ENCODE measurements around the gene NXT1. TPM values are rescaled to one million over a fixed set of nuclear protein-coding genes. Genes with fewer than 3 reads are reported as not detected.

The NXT1 gene
- total RNA-seq, 2 donors from 2014 or later: 77.5 to 77.6 TPM

DNA sequence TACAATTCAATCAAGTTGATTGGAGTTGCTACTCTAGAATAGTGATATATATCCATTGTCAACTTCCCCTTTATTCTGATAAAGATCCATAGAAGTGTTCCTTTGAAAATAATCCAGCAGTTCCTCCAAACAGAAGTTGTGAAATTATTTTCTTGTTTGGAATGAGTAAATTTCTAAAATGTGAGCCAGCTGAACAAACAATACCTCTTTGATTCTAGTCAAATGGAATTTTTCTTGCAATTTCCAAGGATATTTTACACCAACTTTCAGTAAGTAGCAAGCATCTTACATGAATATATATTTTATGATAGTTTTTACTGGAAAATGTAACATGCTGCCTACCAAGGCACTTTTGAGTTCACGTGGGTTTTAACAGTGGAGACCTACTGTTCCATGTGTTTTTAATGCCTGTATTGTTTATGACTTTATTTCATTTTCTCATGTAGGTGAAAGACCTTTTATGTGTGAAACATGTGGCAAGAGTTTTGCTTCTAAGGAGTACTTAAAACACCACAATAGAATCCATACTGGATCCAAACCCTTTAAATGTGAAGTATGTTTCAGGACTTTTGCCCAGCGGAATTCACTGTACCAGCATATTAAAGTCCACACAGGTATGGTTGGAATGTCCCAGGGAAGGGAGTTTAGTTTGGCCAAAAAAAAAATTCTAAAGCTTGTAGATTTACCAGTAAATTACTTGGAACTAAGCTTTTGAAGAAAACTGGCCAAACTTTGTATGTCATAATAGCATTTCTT is 17.9 kb downstream of the NXT1 start:
- no peak for ATAC-seq
- Mint-ChIP-seq H3K4me3 (no peak overlapping the region), H3K27me3 (no peaks in the 10 kb centered on the region), H3K4me1 (peaks cover 33% of the 10 kb centered on the region), H3K36me3 (ENCODE audit: low read depth) (peaks cover 8% of the 10 kb centered on the region), H3K27ac (no peak overlapping the region)
- no peaks in the 10 kb centered on the region for H3K9me3 ChIP-seq (ENCODE audit: control insufficient read depth, low read length, poor library complexity, severe bottlenecking)
- DNase-seq: no peak

DNA sequence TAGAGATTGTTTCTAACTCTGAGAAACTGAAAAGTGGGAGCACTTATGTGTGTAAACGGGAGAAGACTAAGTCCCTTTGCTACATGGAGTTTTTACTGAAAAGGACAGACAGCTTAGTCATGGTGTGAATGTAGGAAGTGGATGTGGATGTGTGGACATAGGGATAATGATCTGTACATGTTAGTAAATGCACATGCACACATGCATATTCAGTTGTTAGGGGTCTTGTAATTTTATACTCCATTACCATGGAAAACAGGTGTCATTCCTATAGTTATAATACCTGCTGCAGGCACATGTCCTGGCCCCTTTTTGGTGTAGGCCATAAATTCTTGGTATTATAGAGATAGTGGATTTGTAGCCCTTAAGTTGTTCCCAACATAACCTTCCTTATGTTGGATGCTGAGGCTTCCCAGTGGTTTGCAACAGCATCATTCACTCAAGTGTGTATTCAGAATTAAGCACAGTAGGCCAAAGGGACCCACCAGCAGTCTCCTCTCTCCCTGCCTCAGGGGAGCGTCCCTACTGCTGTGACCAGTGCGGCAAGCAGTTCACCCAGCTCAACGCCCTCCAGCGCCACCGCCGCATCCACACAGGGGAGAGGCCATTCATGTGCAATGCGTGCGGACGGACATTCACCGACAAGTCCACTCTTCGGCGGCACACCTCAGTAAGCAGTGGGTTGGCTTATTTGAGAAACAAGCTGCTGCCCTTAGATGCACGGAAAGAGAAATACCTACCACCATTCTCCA is 18.7 kb downstream of the NXT1 start:
- H3K4me1 Mint-ChIP-seq: peaks cover 26% of the 10 kb centered on the region
- no peak overlapping the region for H3K4me3 Mint-ChIP-seq
- ATAC-seq: no peak
- H3K9me3 ChIP-seq (ENCODE audit: control insufficient read depth, low read length, poor library complexity, severe bottlenecking): no peaks in the 10 kb centered on the region
- H3K36me3 Mint-ChIP-seq (ENCODE audit: low read depth): peaks cover 8% of the 10 kb centered on the region
- DNase-seq: no peak
- H3K27me3 Mint-ChIP-seq: no peaks in the 10 kb centered on the region
- peak overlapping the region; percentile 78 for H3K27ac Mint-ChIP-seq

DNA sequence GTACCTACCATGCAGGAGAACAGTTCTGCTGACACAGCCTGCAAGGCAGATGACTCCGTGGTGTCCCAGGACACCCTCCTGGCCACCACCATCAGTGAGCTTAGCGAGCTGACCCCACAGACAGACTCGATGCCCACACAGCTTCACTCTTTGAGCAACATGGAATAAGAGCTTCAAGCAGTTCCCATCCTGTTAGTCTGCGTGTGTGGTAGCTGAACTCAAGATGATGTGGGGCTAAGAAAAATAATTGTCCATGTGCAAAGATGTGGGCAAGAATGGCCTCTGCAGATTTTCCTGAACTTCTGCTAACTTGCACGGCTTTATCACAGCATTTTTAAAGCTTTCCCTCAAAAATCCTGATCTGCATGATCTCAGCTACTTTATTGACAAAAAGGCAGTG is 19.7 kb downstream of the NXT1 start:
- Mint-ChIP-seq H3K4me1 (peaks cover 16% of the 10 kb centered on the region), H3K27ac (no peak overlapping the region), H3K4me3 (no peak overlapping the region), H3K27me3 (no peaks in the 10 kb centered on the region), H3K36me3 (ENCODE audit: low read depth) (no peaks in the 10 kb centered on the region)
- DNase-seq (no peak), ATAC-seq (no peak)
- H3K9me3 ChIP-seq (ENCODE audit: control insufficient read depth, low read length, poor library complexity, severe bottlenecking): no peaks in the 10 kb centered on the region

DNA sequence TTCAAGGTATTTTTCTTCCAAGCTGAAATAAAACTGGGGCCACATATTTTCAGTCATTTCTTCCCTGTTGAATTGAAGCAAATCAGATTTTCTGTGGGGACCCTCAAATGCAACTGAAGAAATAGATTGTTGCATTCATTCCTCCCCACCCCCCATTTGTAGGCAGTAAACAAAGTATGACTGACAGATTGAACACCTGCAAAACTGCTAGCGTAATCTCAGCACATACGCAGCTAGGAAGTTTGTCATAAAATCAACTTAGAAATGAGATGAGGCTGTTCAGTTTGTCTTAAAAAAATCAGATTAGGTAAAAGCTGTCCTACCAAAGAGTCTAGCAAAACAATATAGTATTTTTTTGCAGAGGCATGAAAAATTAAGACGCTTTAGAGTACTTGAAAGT is 20.3 kb downstream of the NXT1 start:
- H3K4me3 Mint-ChIP-seq: no peak overlapping the region
- H3K27ac Mint-ChIP-seq: no peak overlapping the region
- no peaks in the 10 kb centered on the region for H3K36me3 Mint-ChIP-seq (ENCODE audit: low read depth)
- no peaks in the 10 kb centered on the region for H3K9me3 ChIP-seq (ENCODE audit: control insufficient read depth, low read length, poor library complexity, severe bottlenecking)
- no peak for ATAC-seq
- H3K27me3 Mint-ChIP-seq: no peaks in the 10 kb centered on the region
- no peak for DNase-seq
- peaks cover 16% of the 10 kb centered on the region for H3K4me1 Mint-ChIP-seq

DNA sequence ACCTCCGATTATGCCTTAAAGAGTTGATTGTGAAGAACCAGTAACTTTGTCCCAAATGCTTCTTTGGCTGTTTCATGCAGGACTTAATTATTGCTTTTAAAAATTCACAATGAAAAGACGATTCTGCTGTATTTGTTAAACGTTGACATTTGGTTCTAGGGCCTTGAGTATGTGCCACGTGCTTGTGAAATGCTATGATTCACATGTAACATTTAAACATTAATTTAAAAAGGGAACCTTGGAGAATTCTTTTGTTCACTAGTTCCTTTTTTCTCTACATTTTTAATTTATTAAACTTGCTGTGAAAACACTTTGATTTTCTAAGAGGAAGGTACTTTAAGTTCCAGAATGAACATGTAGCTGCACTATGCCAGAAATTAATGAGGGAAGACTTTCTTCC is 20.9 kb downstream of the NXT1 start:
- no peak overlapping the region for H3K4me3 Mint-ChIP-seq
- H3K9me3 ChIP-seq (ENCODE audit: control insufficient read depth, low read length, poor library complexity, severe bottlenecking): no peaks in the 10 kb centered on the region
- H3K27ac Mint-ChIP-seq: no peak overlapping the region
- no peak for ATAC-seq
- H3K36me3 Mint-ChIP-seq (ENCODE audit: low read depth): no peaks in the 10 kb centered on the region
- H3K4me1 Mint-ChIP-seq: peaks cover 9% of the 10 kb centered on the region
- DNase-seq: no peak
- no peaks in the 10 kb centered on the region for H3K27me3 Mint-ChIP-seq

DNA sequence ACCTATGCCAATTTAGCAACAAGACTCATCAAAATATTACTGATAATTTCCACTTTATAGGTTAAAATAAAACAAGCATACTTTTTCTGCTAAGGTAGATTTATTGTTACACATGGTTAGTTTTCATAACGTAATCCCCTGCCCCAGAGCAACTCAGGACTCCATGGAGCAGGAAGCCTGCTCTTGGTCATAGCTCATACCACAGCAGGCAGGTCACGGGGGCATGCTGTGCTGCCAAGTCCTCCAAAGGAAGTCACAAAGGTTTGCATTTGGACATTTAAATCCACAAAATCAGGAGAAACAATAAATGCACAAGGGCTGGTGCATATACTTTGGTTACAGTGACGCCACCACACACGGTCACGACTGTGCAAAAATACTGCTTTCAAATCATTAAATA is 23.9 kb downstream of the NXT1 start:
- no peak for ATAC-seq
- no peaks in the 10 kb centered on the region for H3K9me3 ChIP-seq (ENCODE audit: control insufficient read depth, low read length, poor library complexity, severe bottlenecking)
- DNase-seq: no peak
- Mint-ChIP-seq H3K27ac (no peak overlapping the region), H3K27me3 (no peaks in the 10 kb centered on the region), H3K4me3 (no peak overlapping the region), H3K36me3 (ENCODE audit: low read depth) (peaks cover 7% of the 10 kb centered on the region), H3K4me1 (no peaks in the 10 kb centered on the region)

DNA sequence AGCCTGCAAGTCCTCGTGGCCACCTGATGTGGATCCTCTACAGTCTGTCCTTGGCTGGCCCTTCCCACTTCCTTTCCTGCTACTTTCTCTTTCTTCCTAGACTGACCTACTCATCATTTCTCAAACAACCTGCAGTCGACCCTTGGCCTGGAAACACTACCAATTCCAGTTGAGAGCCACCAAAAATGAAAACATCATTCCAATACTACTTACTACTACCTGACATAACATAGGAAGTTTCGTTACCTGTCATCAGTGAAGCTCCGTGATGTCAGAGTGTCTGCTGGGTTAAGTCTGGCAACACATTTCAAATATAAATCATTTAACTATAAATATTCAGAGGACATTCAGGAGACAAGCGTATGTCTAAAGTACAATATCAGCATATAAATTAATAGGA is 25.2 kb downstream of the NXT1 start:
- H3K9me3 ChIP-seq (ENCODE audit: control insufficient read depth, low read length, poor library complexity, severe bottlenecking): no peaks in the 10 kb centered on the region
- Mint-ChIP-seq H3K4me3 (no peak overlapping the region), H3K27me3 (no peaks in the 10 kb centered on the region), H3K4me1 (no peaks in the 10 kb centered on the region), H3K36me3 (ENCODE audit: low read depth) (peaks cover 7% of the 10 kb centered on the region), H3K27ac (no peak overlapping the region)
- ATAC-seq: no peak
- no peak for DNase-seq

DNA sequence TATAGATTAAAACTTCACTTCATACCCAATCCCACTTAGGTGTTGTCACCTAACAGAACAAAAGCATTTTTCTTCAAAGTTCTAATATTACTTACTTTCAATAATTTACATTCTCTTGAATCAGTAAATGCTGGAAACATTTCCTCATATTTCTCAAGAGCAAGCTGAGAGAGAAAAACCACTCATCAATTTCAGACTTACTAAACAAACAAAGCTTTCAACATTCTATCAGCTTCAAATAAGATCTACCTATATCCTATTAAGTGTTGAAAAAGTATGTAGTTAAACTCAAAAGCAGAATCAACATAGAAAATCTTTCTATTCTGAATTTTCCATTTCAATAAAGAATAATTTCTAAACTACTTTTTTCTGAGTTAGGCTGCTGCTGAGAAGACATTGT is 29.2 kb downstream of the NXT1 start:
- DNase-seq (no peak), ATAC-seq (no peak)
- H3K27ac Mint-ChIP-seq: no peak overlapping the region
- H3K4me3 Mint-ChIP-seq: no peak overlapping the region
- H3K4me1 Mint-ChIP-seq: no peaks in the 10 kb centered on the region
- H3K27me3 Mint-ChIP-seq: no peaks in the 10 kb centered on the region
- no peaks in the 10 kb centered on the region for H3K9me3 ChIP-seq (ENCODE audit: control insufficient read depth, low read length, poor library complexity, severe bottlenecking)
- H3K36me3 Mint-ChIP-seq (ENCODE audit: low read depth): peaks cover 7% of the 10 kb centered on the region

DNA sequence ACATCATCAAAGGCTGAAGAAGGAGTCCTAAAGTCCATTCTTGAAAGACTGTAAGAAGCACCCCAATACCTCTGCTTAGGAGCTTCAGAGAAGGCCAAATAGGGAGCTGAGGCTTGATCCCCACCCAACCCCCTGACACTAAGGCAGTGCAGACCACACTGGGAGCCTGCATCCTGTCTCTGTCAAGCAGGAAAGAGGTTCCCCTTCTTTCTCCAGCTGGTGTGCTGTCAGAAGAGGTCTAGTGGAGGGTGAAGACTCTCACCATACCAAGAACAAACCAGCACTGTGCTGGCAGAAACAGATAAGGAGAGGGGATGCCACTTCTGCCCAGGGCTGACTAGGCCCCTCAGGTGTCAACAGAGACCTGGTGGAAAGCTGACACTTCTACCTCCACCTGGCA is 31.3 kb downstream of the NXT1 start:
- H3K36me3 Mint-ChIP-seq (ENCODE audit: low read depth): peaks cover 15% of the 10 kb centered on the region

DNA sequence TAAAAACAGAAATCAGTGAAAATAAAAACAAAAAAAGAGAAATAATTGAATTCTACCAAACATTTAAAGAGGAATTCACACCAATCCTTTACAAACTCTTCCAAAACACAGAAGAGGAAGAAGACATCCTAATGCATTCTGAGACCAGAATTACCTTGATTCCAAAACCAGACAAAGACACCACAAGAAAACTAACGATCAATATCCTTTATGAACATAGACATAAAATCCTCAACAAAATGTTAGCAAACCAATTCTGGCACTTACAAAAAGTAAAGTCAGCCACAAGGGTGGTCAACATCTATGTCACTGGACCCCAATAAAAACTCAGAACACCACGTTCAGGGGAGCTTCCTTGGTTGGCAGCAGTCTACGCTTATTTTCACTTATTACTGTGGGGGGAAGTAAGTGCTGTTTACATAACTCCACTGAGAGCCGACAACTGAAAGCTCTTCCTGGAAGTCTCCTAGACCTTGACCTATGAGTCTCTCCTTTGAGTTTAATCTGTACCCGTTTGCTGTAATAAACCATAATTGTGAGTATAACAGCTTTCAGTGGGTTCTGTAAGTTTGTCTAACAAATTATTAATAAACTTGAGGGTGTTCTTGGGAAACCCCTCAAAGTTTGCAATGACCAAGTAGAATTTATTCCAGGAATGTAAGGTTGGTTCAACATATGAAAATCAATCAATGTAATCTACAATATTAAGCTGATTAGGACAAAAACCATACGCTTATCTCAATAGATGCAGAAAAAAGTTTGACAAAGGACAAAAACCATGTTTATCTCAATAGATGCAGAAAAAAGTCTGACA is 35.9 kb downstream of the NXT1 start:
- H3K9me3 ChIP-seq (ENCODE audit: control insufficient read depth, low read length, poor library complexity, severe bottlenecking): no peaks in the 10 kb centered on the region
- DNase-seq (no peak), ATAC-seq (no peak)
- no peak overlapping the region for H3K4me3 Mint-ChIP-seq
- no peaks in the 10 kb centered on the region for H3K27me3 Mint-ChIP-seq
- H3K4me1 Mint-ChIP-seq: peaks cover 5% of the 10 kb centered on the region
- no peak overlapping the region for H3K27ac Mint-ChIP-seq
- peaks cover 18% of the 10 kb centered on the region for H3K36me3 Mint-ChIP-seq (ENCODE audit: low read depth)

More for the DNA sequence above, 31.3 kb downstream of the NXT1 start:
- ATAC-seq: no peak
- Mint-ChIP-seq H3K4me1 (peaks cover 2% of the 10 kb centered on the region), H3K27ac (peak overlapping the region; percentile 68), H3K4me3 (no peak overlapping the region), H3K27me3 (no peaks in the 10 kb centered on the region)
- H3K9me3 ChIP-seq (ENCODE audit: control insufficient read depth, low read length, poor library complexity, severe bottlenecking): no peaks in the 10 kb centered on the region
- DNase-seq: no peak

DNA sequence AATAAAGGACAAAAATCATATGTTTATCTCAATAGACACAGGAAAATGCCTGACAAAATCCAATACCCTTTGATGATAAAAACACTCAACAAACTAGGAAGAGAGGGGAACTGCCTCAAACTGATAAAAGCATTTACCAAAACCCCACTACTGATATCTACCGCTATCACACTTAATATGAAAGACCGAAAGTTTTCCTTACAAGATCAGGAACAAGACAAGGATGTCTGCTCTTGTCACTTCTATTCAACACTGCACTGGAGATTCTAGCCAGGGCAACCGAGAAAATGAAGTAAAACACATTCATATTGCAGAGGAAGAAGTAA is 36.5 kb downstream of the NXT1 start:
- peaks cover 18% of the 10 kb centered on the region for H3K36me3 Mint-ChIP-seq (ENCODE audit: low read depth)
- H3K27ac Mint-ChIP-seq: no peak overlapping the region
- ATAC-seq (no peak), DNase-seq (no peak)
- no peaks in the 10 kb centered on the region for H3K9me3 ChIP-seq (ENCODE audit: control insufficient read depth, low read length, poor library complexity, severe bottlenecking)
- peaks cover 5% of the 10 kb centered on the region for H3K4me1 Mint-ChIP-seq
- H3K27me3 Mint-ChIP-seq: no peaks in the 10 kb centered on the region
- no peak overlapping the region for H3K4me3 Mint-ChIP-seq

DNA sequence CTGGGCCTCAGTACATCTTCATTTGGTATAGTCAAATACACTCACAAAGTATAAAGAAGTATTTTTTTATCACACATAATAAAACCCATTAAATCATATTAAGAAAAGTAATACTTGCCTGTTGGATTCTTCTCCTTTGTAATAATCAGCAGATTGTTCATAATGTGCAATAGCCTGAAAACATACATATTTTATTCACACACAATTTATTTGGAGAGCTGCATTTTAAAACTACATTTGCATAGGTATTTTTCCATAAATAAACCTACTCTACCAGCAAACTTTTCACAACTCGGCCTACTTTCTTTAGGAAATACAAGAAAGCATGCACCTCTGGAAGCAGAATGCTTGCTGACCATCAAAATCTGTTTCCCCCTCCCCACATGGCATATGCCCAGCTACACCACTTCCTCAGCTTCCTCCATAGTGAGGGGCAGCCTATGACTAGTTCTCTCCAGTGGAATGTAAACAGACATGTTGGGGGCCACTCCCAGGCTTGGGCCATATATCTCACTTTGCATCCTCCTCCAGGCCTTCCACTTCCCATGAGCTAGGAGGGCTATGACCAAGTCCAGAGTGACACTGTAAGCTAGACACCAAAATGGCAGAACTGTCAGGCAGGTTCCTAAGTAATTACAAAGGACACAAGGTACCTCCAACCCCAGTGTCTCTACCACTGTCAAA is 39.6 kb downstream of the NXT1 start:
- H3K27me3 Mint-ChIP-seq: no peaks in the 10 kb centered on the region
- H3K9me3 ChIP-seq (ENCODE audit: control insufficient read depth, low read length, poor library complexity, severe bottlenecking): no peaks in the 10 kb centered on the region
- H3K4me1 Mint-ChIP-seq: peaks cover 11% of the 10 kb centered on the region
- no peak for ATAC-seq
- peaks cover 29% of the 10 kb centered on the region for H3K36me3 Mint-ChIP-seq (ENCODE audit: low read depth)
- peak overlapping the region; percentile 45 for H3K27ac Mint-ChIP-seq
- no peak overlapping the region for H3K4me3 Mint-ChIP-seq
- DNase-seq: no peak

DNA sequence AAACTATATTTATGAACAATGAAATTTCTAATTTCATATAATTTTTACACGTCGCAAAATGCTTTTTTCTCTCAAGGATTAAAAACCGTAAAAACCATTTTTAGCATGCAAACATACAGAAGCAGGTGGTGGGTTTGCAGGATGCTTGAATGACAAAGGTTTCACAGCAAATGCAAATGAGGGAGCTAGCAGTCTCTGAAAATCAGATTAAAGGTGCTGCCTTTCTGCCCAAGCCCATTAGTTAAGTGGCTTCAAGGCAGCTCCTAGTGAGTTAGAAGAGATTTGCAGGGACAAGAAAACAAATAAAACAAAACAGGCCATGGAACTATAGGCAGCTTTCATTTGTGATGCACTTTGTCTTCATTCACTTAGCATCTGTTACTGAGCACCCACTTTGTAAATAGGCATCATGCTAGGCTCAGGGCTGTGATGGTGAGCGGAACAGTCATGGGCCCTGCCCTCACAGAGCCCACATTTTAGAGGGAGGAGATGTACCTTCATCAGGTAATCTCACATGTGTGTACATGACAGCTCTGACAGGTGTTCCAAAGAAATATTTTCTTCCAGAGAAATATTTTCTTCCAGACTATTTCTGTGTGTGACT is 41.2 kb downstream of the NXT1 start:
- Mint-ChIP-seq H3K27me3 (no peaks in the 10 kb centered on the region), H3K4me1 (peaks cover 9% of the 10 kb centered on the region), H3K36me3 (ENCODE audit: low read depth) (peaks cover 20% of the 10 kb centered on the region), H3K27ac (no peak overlapping the region), H3K4me3 (no peak overlapping the region)
- no peaks in the 10 kb centered on the region for H3K9me3 ChIP-seq (ENCODE audit: control insufficient read depth, low read length, poor library complexity, severe bottlenecking)
- DNase-seq (no peak), ATAC-seq (no peak)
